Measurements from ENCODE around the gene ENKD1.

GRCh38 chr16:67667453-67667816, 885 bp upstream of the ENKD1 start:
- TF ChIP-seq CTCF (IDR thresholded peaks at IDR 0.05) = no peak
- no peak for TF ChIP-seq POLR2A (IDR thresholded peaks at IDR 0.05)

Data from Peyer's patch (tissue), 4 donors.